ENCODE data around the gene RTN3.

- TF ChIP-seq CTCF (IDR thresholded peaks at IDR 0.05) (peak; percentile 86), POLR2AphosphoS5 (IDR thresholded peaks at IDR 0.05; ENCODE audit: low read depth, low read length) (no peak)
Measured at GRCh38 chr11:63670433-63671321, 10.6 kb upstream of the RTN3 start.

Measured in Panc1 (cell line).